Measurements from ENCODE around the gene SLC29A1.

Gene SLC29A1

DNA sequence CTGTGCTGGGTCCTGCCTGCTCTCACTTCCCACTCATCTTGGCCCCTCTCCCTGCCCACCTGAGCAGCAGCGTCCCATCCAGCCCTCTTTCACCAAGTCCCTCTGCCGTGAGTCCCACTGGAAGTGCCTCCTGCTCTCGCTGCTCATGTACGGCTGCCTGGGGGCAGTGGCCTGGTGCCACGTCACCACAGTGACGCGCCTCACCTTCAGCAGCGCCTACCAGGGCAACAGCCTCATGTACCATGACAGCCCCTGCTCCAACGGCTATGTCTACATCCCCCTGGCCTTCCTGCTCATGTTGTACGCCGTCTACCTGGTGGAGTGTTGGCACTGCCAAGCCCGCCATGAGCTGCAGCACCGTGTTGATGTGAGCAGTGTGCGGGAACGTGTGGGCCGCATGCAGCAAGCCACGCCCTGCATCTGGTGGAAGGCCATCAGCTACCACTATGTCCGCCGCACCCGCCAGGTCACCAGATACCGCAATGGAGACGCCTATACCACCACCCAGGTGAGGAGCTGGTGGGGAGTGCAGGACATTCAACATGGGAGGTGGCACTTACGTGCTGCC lies 49.7 kb downstream of the SLC29A1 start:
- H3K27me3 ChIP-seq = peaks cover 66 to 92% (median 77%) of the 10 kb centered on the region in 11 experiments
- H3K27ac ChIP-seq = no peak overlapping the region
- H3K4me1 ChIP-seq = peaks cover 9 to 24% (median 17%) of the 10 kb centered on the region in 10 experiments; a peak in 18 of 20 replicates
- no peak overlapping the region for H3K4me3 ChIP-seq
- H3K36me3 ChIP-seq = no peaks in the 10 kb centered on the region
- peaks cover 0 to 67% (median 15%) of the 10 kb centered on the region in 11 experiments; a peak in 10 of 22 replicates for H4K20me1 ChIP-seq
- TF ChIP-seq Cebpa-rat (IDR thresholded peaks at IDR 0.05) = no peak
- H3K4me2 ChIP-seq = no peak overlapping the region
- no peaks in the 10 kb centered on the region for H3K9me3 ChIP-seq (replicated peaks in 1 of 11)
- H3K9ac ChIP-seq = no peak overlapping the region

DNA sequence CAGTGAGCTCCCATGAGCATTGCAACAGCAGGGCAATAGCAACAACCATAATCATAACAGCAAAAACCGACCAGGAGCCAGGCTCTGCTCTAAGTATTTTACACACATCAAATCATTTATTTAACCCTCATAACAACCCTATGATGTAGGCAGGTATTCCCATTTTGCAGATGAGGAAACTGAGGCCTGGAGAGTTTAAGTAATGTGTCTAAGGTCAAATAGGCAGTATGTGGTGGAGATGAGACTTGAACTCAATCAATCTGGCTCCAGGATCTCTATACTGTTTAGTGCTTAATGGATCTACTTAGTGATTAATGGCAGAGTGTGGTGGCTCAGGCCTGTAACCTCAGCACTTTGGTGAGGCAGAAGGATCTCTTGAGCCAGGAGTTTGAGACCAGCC lies 50.2 kb downstream of the SLC29A1 start:
- peaks cover 3 to 24% (median 12%) of the 10 kb centered on the region in 10 experiments; a peak in 19 of 20 replicates for H3K4me1 ChIP-seq
- H4K20me1 ChIP-seq = peaks cover 0 to 63% (median 15%) of the 10 kb centered on the region in 11 experiments; a peak in 10 of 22 replicates
- H3K4me3 ChIP-seq = no peak overlapping the region
- no peak overlapping the region for H3K4me2 ChIP-seq
- H3K27ac ChIP-seq = no peak overlapping the region
- no peak for TF ChIP-seq Cebpa-rat (IDR thresholded peaks at IDR 0.05)
- peaks cover 60 to 87% (median 71%) of the 10 kb centered on the region in 11 experiments for H3K27me3 ChIP-seq
- no peaks in the 10 kb centered on the region for H3K9me3 ChIP-seq (replicated peaks in 1 of 11)
- H3K36me3 ChIP-seq = no peaks in the 10 kb centered on the region
- H3K9ac ChIP-seq = no peak overlapping the region

DNA sequence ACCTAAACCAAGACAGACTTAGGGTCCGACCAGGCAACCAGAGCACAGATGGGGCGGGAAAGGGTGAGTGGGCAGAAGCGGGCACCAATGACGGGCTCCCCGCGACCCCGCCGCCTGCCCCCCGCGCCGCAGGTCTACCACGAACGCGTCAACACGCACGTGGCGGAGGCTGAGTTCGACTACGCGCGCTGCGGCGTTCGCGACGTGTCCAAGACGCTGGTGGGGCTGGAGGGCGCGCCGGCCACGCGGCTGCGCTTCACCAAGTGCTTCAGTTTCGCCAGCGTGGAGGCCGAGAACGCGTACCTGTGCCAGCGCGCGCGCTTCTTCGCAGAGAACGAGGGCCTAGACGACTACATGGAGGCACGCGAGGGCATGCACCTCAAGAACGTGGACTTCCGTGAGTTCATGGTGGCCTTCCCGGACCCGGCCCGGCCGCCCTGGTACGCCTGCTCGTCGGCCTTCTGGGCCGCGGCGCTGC lies 51.9 kb downstream of the SLC29A1 start:
- no peak overlapping the region for H3K4me2 ChIP-seq

GRCh38 chr6:44275749-44276648 lies 52.6 kb downstream of the SLC29A1 start:
- H3K9ac ChIP-seq = no peak overlapping the region
- TF ChIP-seq Cebpa-rat (IDR thresholded peaks at IDR 0.05) = no peak
- no peaks in the 10 kb centered on the region for H3K9me3 ChIP-seq (replicated peaks in 1 of 11)
- H3K4me2 ChIP-seq = no peak overlapping the region
- peaks cover 0 to 48% (median 7%) of the 10 kb centered on the region in 11 experiments; a peak in 8 of 22 replicates for H4K20me1 ChIP-seq
- H3K27ac ChIP-seq = no peak overlapping the region
- no peak overlapping the region for H3K4me3 ChIP-seq
- peaks cover 0 to 26% (median 10%) of the 10 kb centered on the region in 10 experiments; a peak in 15 of 20 replicates for H3K4me1 ChIP-seq
- H3K27me3 ChIP-seq = peaks cover 37 to 63% (median 47%) of the 10 kb centered on the region in 11 experiments
- no peaks in the 10 kb centered on the region for H3K36me3 ChIP-seq

More for the DNA sequence above, 51.9 kb downstream of the SLC29A1 start:
- H3K36me3 ChIP-seq = no peaks in the 10 kb centered on the region
- H3K9ac ChIP-seq = no peak overlapping the region
- H3K4me1 ChIP-seq = peaks cover 0 to 26% (median 10%) of the 10 kb centered on the region in 10 experiments; a peak in 15 of 20 replicates
- H3K9me3 ChIP-seq (replicated peaks in 1 of 11) = no peaks in the 10 kb centered on the region
- no peak overlapping the region for H3K4me3 ChIP-seq
- H4K20me1 ChIP-seq = peaks cover 0 to 49% (median 7%) of the 10 kb centered on the region in 11 experiments; a peak in 8 of 22 replicates
- no peak overlapping the region for H3K27ac ChIP-seq
- no peak for TF ChIP-seq Cebpa-rat (IDR thresholded peaks at IDR 0.05)
- peaks cover 43 to 70% (median 54%) of the 10 kb centered on the region in 11 experiments for H3K27me3 ChIP-seq

- H3K4me3 ChIP-seq = no peak overlapping the region
- no peak overlapping the region for H3K27ac ChIP-seq
- H3K4me2 ChIP-seq = no peak overlapping the region
- no peak for TF ChIP-seq Cebpa-rat (IDR thresholded peaks at IDR 0.05)
- H3K9ac ChIP-seq = no peak overlapping the region
- H3K9me3 ChIP-seq (replicated peaks in 1 of 11) = no peaks in the 10 kb centered on the region
- peaks cover 27 to 54% (median 38%) of the 10 kb centered on the region in 11 experiments for H3K27me3 ChIP-seq
- H3K4me1 ChIP-seq = peaks cover 0 to 23% (median 10%) of the 10 kb centered on the region in 10 experiments; a peak in 15 of 20 replicates
- peaks cover 0 to 39% (median 0%) of the 10 kb centered on the region in 11 experiments; a peak in 7 of 22 replicates for H4K20me1 ChIP-seq
- H3K36me3 ChIP-seq = no peaks in the 10 kb centered on the region
Observed at GRCh38 chr6:44276667-44277640, 53.6 kb downstream of the SLC29A1 start.

GRCh38 chr6:44277763-44278162 lies 54.4 kb downstream of the SLC29A1 start:
- TF ChIP-seq Cebpa-rat (IDR thresholded peaks at IDR 0.05) = no peak
- Histone ChIP-seq H3K27ac (no peak overlapping the region), H3K36me3 (no peaks in the 10 kb centered on the region), H3K9me3 (replicated peaks in 1 of 11) (no peaks in the 10 kb centered on the region), H3K4me1 (peaks cover 0 to 23% (median 10%) of the 10 kb centered on the region in 10 experiments; a peak in 15 of 20 replicates), H3K4me2 (no peak overlapping the region; a peak in 1 of 22 replicates), H4K20me1 (peaks cover 0 to 31% (median 0%) of the 10 kb centered on the region in 11 experiments; a peak in 4 of 22 replicates), H3K9ac (no peak overlapping the region), H3K4me3 (no peak overlapping the region), H3K27me3 (peaks cover 19 to 52% (median 30%) of the 10 kb centered on the region in 11 experiments)

GRCh38 chr6:44278315-44278714 lies 54.9 kb downstream of the SLC29A1 start:
- Histone ChIP-seq H3K4me3 (no peak overlapping the region), H3K27ac (no peak overlapping the region), H3K36me3 (no peaks in the 10 kb centered on the region), H3K4me2 (peak overlapping the region in 3 of 11 experiments; percentile 60 to 76 (median 65); a peak in 6 of 22 replicates), H4K20me1 (peaks cover 0 to 25% (median 0%) of the 10 kb centered on the region in 11 experiments; a peak in 3 of 22 replicates), H3K4me1 (peaks cover 0 to 23% (median 10%) of the 10 kb centered on the region in 10 experiments; a peak in 15 of 20 replicates), H3K27me3 (peaks cover 16 to 50% (median 27%) of the 10 kb centered on the region in 11 experiments; a peak in 21 of 22 replicates), H3K9ac (no peak overlapping the region), H3K9me3 (replicated peaks in 1 of 11) (no peaks in the 10 kb centered on the region)
- no peak for TF ChIP-seq Cebpa-rat (IDR thresholded peaks at IDR 0.05)

Measured in BLaER1 treated with 17β-estradiol and CSF1 and Interleukin-3, amounts not matched to agents 10 nM and 100 nM (cell line).